ENCODE data around the gene TLCD4. TPM values are rescaled to one million over a fixed set of nuclear protein-coding genes. Genes with fewer than 3 reads are reported as not detected.

TLCD4 gene
- total RNA-seq, 1 experiment from 2014 or later: 2.9 TPM

DNA sequence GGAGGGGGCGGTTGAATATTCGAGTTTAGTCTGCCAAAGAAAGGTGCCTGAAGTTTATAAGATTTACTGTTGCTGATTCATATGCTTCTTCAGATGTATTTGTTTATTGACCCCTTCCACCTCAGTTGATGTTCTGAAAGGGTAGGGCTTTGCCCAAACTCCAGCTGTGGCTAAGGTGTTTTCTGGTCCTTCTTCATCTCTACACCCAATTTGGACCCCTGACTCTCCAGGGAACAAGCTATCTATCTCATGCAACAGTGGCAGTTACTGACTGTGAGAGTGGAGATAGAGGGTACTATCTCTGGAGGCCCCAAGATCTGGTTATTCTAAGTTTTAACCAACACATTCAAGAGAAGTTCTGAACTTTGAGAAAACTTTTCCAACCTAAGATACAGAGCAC is 31.8 kb upstream of the TLCD4 start:
- intact Hi-C loops (cut with micrococcal nuclease; ENCODE audit: unreplicated experiment): no loop called here
- BruUV-seq (replicated peaks): no TSS peak
- H3K36me3 ChIP-seq (ENCODE audit: control insufficient read depth, insufficient read depth, low read length): no peaks in the 10 kb centered on the region
- CTCF ChIA-PET: interaction anchor here (0.7 kb wide), 1 partner anchor 8 kb away, joined by 4 read pairs; no protein-coding TSS in a partner anchor
- POLR2A ChIA-PET: no interaction called here
- DNase-seq (ENCODE audit: low read depth, low spot score): no peak
- H3K27ac ChIP-seq (ENCODE audit: low read length): no peak overlapping the region
- ATAC-seq: no peak
- in situ Hi-C loops (cut with HindIII; ENCODE audit: low pct_unique_long_range_greater_than_20kb, low sequenced_read_pairs): no loop called here
- no peaks in the 10 kb centered on the region for H3K4me1 ChIP-seq (ENCODE audit: control insufficient read depth, insufficient read depth, low read length)
- TF ChIP-seq, protein P1, sequence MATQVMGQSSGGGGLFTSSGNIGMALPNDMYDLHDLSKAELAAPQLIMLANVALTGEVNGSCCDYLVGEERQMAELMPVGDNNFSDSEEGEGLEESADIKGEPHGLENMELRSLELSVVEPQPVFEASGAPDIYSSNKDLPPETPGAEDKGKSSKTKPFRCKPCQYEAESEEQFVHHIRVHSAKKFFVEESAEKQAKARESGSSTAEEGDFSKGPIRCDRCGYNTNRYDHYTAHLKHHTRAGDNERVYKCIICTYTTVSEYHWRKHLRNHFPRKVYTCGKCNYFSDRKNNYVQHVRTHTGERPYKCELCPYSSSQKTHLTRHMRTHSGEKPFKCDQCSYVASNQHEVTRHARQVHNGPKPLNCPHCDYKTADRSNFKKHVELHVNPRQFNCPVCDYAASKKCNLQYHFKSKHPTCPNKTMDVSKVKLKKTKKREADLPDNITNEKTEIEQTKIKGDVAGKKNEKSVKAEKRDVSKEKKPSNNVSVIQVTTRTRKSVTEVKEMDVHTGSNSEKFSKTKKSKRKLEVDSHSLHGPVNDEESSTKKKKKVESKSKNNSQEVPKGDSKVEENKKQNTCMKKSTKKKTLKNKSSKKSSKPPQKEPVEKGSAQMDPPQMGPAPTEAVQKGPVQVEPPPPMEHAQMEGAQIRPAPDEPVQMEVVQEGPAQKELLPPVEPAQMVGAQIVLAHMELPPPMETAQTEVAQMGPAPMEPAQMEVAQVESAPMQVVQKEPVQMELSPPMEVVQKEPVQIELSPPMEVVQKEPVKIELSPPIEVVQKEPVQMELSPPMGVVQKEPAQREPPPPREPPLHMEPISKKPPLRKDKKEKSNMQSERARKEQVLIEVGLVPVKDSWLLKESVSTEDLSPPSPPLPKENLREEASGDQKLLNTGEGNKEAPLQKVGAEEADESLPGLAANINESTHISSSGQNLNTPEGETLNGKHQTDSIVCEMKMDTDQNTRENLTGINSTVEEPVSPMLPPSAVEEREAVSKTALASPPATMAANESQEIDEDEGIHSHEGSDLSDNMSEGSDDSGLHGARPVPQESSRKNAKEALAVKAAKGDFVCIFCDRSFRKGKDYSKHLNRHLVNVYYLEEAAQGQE (IDR thresholded peaks at IDR 0.05; ENCODE audit: insufficient read depth in 1 of 2, low read depth in 2 of 2, low read length in 1 of 2): no peak
- TF ChIP-seq SIN3A (IDR thresholded peaks at IDR 0.05; ENCODE audit: borderline replicate concordance, insufficient read depth, low read depth, low read length): no peak
- TF ChIP-seq, protein P2, sequence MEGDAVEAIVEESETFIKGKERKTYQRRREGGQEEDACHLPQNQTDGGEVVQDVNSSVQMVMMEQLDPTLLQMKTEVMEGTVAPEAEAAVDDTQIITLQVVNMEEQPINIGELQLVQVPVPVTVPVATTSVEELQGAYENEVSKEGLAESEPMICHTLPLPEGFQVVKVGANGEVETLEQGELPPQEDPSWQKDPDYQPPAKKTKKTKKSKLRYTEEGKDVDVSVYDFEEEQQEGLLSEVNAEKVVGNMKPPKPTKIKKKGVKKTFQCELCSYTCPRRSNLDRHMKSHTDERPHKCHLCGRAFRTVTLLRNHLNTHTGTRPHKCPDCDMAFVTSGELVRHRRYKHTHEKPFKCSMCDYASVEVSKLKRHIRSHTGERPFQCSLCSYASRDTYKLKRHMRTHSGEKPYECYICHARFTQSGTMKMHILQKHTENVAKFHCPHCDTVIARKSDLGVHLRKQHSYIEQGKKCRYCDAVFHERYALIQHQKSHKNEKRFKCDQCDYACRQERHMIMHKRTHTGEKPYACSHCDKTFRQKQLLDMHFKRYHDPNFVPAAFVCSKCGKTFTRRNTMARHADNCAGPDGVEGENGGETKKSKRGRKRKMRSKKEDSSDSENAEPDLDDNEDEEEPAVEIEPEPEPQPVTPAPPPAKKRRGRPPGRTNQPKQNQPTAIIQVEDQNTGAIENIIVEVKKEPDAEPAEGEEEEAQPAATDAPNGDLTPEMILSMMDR (IDR thresholded peaks at IDR 0.05): no peak
- no peak for TF ChIP-seq POLR2AphosphoS5 (IDR thresholded peaks at IDR 0.05; ENCODE audit: low read depth, low read length)
- no peak for TF ChIP-seq TCF7L2 (IDR thresholded peaks at IDR 0.05; ENCODE audit: low read depth, low read length)
- H3K27me3 ChIP-seq (ENCODE audit: control insufficient read depth, insufficient read depth, low read length): no peaks in the 10 kb centered on the region; the same call in 1 of the 2 replicates
- H3K9me3 ChIP-seq (ENCODE audit: control insufficient read depth, insufficient read depth, low read depth, low read length): no peaks in the 10 kb centered on the region
- H3K4me3 ChIP-seq (ENCODE audit: low read depth in 2 of 2, low read length in 2 of 2): no peak overlapping the region

- TF ChIP-seq POLR2AphosphoS5 (IDR thresholded peaks at IDR 0.05; ENCODE audit: low read depth, low read length) (no peak), TCF7L2 (IDR thresholded peaks at IDR 0.05; ENCODE audit: low read depth, low read length) (no peak), SIN3A (IDR thresholded peaks at IDR 0.05; ENCODE audit: borderline replicate concordance, insufficient read depth, low read depth, low read length) (no peak)
- TF ChIP-seq, protein P2 (IDR thresholded peaks at IDR 0.05): no peak
- TF ChIP-seq, protein P1 (IDR thresholded peaks at IDR 0.05; ENCODE audit: insufficient read depth in 1 of 2, low read depth in 2 of 2, low read length in 1 of 2): no peak
- DNase-seq (ENCODE audit: low read depth, low spot score) (no peak), ATAC-seq (peak; percentile 74)
- no peak overlapping the region for H3K27ac ChIP-seq (ENCODE audit: low read length)
- no peaks in the 10 kb centered on the region for H3K4me1 ChIP-seq (ENCODE audit: control insufficient read depth, insufficient read depth, low read length)
- BruUV-seq (replicated peaks): no TSS peak
- no peak overlapping the region for H3K4me3 ChIP-seq (ENCODE audit: low read depth in 2 of 2, low read length in 2 of 2)
- no peaks in the 10 kb centered on the region for H3K36me3 ChIP-seq (ENCODE audit: control insufficient read depth, insufficient read depth, low read length)
- in situ Hi-C loops (cut with HindIII; ENCODE audit: low pct_unique_long_range_greater_than_20kb, low sequenced_read_pairs) (no loop called here), intact Hi-C loops (cut with micrococcal nuclease; ENCODE audit: unreplicated experiment) (no loop called here)
- ChIA-PET CTCF (interaction anchor here (0.5 kb wide), 1 partner anchor 13 kb away, joined by 7 read pairs; no protein-coding TSS in a partner anchor), POLR2A (no interaction called here)
- no peaks in the 10 kb centered on the region for H3K27me3 ChIP-seq (ENCODE audit: control insufficient read depth, insufficient read depth, low read length)
- H3K9me3 ChIP-seq (ENCODE audit: control insufficient read depth, insufficient read depth, low read depth, low read length): no peaks in the 10 kb centered on the region
These were observed 30.1 kb upstream of the TLCD4 start for GRCh38 chr1:95086949-95087533.
